Right atrium auricular region (tissue), 2 donors: Measurements from ENCODE around the gene HDAC10. TPM values are rescaled to one million over a fixed set of nuclear protein-coding genes. Genes with fewer than 3 reads are reported as not detected.

Experiments used
- DNase-seq: peaks from one replicate; pipeline ENCODE4 v3.0.0-alpha.2; 2019; ENCODE audit warnings: low spot score
- H3K27ac ChIP-seq, 2 donors: fragments of 200-600 bp; sonication (generic); 1 replicate in 1 of 2; 2 replicates in 1 of 2; pipeline ENCODE4 v1.5.1; 2016 to 2019
- H3K27me3 ChIP-seq, 2 donors: fragments of 200-600 bp; sonication (generic); one replicate each; pipeline versions ENCODE4 v1.5.1 to v1.6.0; 2017 to 2019
- H3K36me3 ChIP-seq: fragments of 200-600 bp; sonication (generic); one replicate; pipeline ENCODE4 v1.5.1; 2016
- H3K4me1 ChIP-seq, 2 donors: fragments of 200-600 bp; sonication (generic); one replicate each; pipeline versions ENCODE4 v1.5.1 to v1.6.0; 2017 to 2019
- H3K4me3 ChIP-seq, 2 donors: fragments of 200-600 bp; sonication (generic); 1 replicate in 1 of 2; 2 replicates in 1 of 2; pipeline ENCODE4 v1.5.1; 2017 to 2019; ENCODE audit warnings: mild to moderate bottlenecking in 1 of 2, moderate library complexity in 1 of 2
- H3K9me3 ChIP-seq, 2 donors: fragments of 200-600 bp; sonication (generic); one replicate each; pipeline ENCODE4 v1.5.1; 2019
- CTCF ChIP-seq, 2 donors: fragments of 200-600 bp; sonication (generic); IDR thresholded peaks; one replicate each; pipeline ENCODE4 v1.5.1; 2019; ENCODE audit warnings: antibody characterized with exemption in 2 of 2
- total RNA-seq, 2 donors: library from RNA; depleted of rRNA; stranded (reverse); fragments of >200 nt; gene quantifications; one replicate each; pipeline ENCODE4 v1.1.0, GENCODE V29; 2016

The HDAC10 gene, protein sequence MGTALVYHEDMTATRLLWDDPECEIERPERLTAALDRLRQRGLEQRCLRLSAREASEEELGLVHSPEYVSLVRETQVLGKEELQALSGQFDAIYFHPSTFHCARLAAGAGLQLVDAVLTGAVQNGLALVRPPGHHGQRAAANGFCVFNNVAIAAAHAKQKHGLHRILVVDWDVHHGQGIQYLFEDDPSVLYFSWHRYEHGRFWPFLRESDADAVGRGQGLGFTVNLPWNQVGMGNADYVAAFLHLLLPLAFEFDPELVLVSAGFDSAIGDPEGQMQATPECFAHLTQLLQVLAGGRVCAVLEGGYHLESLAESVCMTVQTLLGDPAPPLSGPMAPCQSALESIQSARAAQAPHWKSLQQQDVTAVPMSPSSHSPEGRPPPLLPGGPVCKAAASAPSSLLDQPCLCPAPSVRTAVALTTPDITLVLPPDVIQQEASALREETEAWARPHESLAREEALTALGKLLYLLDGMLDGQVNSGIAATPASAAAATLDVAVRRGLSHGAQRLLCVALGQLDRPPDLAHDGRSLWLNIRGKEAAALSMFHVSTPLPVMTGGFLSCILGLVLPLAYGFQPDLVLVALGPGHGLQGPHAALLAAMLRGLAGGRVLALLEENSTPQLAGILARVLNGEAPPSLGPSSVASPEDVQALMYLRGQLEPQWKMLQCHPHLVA
- total RNA-seq: 1 to 10 TPM; 6.7 to 9.1 TPM

DNA sequence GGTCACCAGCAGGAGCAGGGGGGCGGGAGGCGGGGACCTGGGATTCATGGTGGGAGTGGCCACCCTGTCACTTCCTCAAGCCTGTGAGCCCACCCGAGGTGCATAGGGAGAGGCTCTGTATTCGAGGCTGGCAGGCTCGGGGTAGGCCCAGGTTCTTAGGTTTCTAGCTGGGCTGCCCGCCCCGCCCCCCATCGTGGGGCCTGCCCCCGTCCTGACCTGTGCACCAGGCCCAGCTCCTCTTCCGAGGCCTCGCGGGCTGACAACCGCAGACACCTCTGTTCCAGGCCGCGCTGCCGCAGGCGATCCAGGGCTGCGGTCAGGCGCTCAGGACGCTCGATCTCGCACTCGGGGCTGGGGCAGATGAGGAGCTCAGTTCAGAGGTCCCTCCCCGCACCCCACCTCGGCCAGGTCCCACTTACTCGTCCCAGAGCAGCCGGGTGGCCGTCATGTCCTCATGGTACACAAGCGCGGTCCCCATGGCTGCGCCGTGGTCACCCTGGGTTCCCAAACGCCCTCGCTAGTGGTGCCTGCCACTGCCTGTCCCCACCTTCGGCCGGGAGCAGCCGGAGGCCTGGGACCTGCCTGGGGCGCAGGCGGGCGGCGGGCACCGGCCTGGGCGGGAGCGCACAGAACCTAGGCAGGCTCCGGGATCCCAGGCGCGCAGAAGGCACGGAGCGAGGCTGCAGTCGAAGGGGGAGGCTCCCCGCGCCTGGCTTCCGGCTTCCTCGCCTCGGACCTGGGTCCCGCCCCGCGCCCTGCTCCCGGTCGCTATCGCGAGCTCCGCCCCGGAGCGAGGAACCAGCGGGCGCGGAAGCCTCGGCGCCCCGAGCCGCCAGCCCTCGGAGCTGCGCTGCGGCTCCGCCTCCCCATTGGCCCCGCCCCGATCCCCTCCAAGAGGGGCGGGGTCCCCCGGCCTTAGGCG, at the start of gene HDAC10:
HDAC10 (minus strand) TSS at position 711 of the 922 bp plus-strand sequence; CDS start at position 478, 233 bp downstream.
- no peaks in the 10 kb centered on the region for H3K9me3 ChIP-seq
- peak within 1 kb of the TSS; percentile 57 to 64 for H3K4me3 ChIP-seq
- no peak for TF ChIP-seq CTCF (IDR thresholded peaks at IDR 0.05)
- H3K36me3 ChIP-seq: no peaks in the 10 kb centered on the region
- H3K27ac ChIP-seq: peak within 1 kb of the TSS; percentile 40 to 54
- no peaks in the 10 kb centered on the region for H3K27me3 ChIP-seq
- H3K4me1 ChIP-seq: peaks cover 0 to 32% of the 10 kb centered on the region in 2 donors
- DNase-seq: no peak

DNA sequence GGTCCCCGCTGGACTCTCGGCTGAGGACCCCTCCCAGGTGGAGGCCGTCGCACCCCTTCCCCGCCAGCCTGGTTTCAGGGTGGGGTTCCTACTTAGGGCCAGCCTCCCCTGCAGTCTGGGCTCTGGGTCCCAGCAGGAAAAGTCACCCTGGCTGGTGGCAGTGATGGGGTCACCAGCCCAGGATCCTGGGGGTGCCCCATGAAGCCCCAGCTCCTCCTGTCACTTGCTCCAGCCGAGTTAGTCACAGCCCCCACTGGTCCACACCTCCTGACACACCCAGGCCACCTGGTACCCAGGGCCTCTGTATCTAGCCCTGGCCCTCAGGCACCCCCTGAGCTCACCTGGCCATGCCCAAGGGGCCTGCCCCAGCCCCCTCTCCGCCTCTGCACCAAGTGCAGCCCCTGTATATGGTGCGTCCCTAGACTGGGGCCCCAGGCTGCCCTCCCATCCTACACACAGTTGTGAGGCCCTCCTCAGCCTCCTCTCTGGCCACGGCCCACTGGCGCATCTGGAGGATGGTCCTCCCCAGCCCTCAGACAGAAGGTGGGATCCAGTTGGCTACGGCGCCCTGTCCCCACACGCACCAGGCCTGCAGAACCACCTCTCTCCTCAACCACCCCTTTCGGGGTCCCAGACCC, 49.7 kb upstream of the HDAC10 start:
- H3K9me3 ChIP-seq: no peaks in the 10 kb centered on the region
- H3K27ac ChIP-seq: peak overlapping the region; percentile 91 to 93
- no peak for DNase-seq
- no peaks in the 10 kb centered on the region for H3K27me3 ChIP-seq
- no peak for TF ChIP-seq CTCF (IDR thresholded peaks at IDR 0.05)
- H3K4me3 ChIP-seq: peak overlapping the region in 1 of 2 donors; percentile 50
- H3K4me1 ChIP-seq: peaks cover 0 to 100% of the 10 kb centered on the region in 2 donors
- no peaks in the 10 kb centered on the region for H3K36me3 ChIP-seq

DNA sequence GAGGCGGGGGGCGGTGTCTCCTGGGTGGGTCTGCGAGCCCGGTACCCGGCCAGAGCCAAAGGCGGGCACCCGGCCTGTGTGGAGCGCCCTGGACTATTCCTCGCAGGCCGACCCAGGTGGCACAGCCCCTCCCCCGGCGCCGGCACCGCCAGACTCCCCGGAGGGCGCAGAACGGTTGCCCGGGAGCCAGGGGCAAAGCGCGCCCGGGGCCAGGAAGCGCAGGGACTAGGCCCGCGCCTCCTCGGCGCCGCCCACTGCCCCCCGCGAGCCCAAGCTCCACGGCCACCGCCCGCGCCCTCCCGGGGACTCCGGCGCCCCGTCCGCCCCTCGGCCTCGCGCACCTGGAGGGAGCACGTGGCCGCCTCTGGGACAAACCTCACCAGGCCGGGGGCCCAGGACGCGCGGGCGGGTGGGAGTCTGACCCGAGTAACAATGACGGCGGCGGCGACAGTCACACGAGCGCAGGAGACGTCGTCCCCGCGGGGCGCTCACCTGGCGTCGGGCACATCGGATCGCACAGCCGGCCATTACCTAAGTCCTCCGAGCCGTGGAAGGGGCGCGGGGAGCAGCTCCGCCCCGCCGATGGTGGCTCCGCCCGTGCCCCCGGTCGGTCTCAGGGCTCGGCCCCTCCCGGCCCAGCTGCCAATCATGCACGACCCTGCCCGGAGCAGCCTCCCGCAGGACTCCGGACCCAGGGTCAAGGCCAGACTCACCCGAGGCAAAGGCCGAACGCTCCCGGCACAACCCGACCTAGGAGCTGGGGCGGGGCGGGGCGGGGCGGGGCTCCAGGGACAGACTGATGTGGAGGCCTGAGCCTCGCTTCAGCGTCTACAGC, 48.9 kb upstream of the HDAC10 start:
- Histone ChIP-seq H3K9me3 (no peaks in the 10 kb centered on the region), H3K27me3 (no peaks in the 10 kb centered on the region), H3K27ac (peak overlapping the region; percentile 91 to 93), H3K4me1 (peaks cover 0 to 95% of the 10 kb centered on the region in 2 donors), H3K36me3 (no peaks in the 10 kb centered on the region), H3K4me3 (peak overlapping the region; percentile 26 to 50)
- DNase-seq: no peak
- no peak for TF ChIP-seq CTCF (IDR thresholded peaks at IDR 0.05)

GRCh38 chr22:50298937-50299784, 48.1 kb upstream of the HDAC10 start:
- peak in 1 of 2 donors; percentile 27 for TF ChIP-seq CTCF (IDR thresholded peaks at IDR 0.05)
- Histone ChIP-seq H3K9me3 (no peaks in the 10 kb centered on the region), H3K36me3 (no peaks in the 10 kb centered on the region), H3K4me3 (peak overlapping the region; percentile 26 to 50), H3K27me3 (no peaks in the 10 kb centered on the region), H3K27ac (peak overlapping the region; percentile 91 to 93), H3K4me1 (peaks cover 0 to 95% of the 10 kb centered on the region in 2 donors)
- no peak for DNase-seq
